Ishikawa (cell line): Measurements from ENCODE around the gene KRTAP9-1.
A peak's percentile ranks its signal among the peaks of the same experiment; 100 is the strongest.

Source experiments
- CEBPB ChIP-seq: IDR thresholded peaks from 2 replicates; pipeline ENCODE4 v1.6.1; 2012
- CREB1 ChIP-seq: IDR thresholded peaks from 2 replicates; pipeline ENCODE4 v1.6.1; 2012; ENCODE audit warnings: low read depth
- EGR1 ChIP-seq: IDR thresholded peaks from 2 replicates; pipeline ENCODE4 v1.6.1; 2012
- EP300 ChIP-seq: IDR thresholded peaks from 2 replicates; pipeline ENCODE4 v1.6.1; 2012; ENCODE audit warnings: borderline replicate concordance
- FOXM1 ChIP-seq: IDR thresholded peaks from 2 replicates; pipeline ENCODE4 v1.6.1; 2012; ENCODE audit warnings: low read depth, borderline replicate concordance
- MAX ChIP-seq: IDR thresholded peaks from 2 replicates; pipeline ENCODE4 v1.6.1; 2012
- NFIC ChIP-seq: IDR thresholded peaks from 2 replicates; pipeline ENCODE4 v1.6.1; 2012
- RAD21 ChIP-seq: IDR thresholded peaks from 2 replicates; pipeline ENCODE4 v1.6.1; 2012; ENCODE audit warnings: low read depth
- TAF1 ChIP-seq: IDR thresholded peaks from 2 replicates; pipeline ENCODE4 v1.6.1; 2012; ENCODE audit warnings: low read depth, mild to moderate bottlenecking
- TCF12 ChIP-seq: IDR thresholded peaks from 2 replicates; pipeline ENCODE4 v1.6.1; 2012; ENCODE audit warnings: low read depth
- TEAD4 ChIP-seq: IDR thresholded peaks from 2 replicates; pipeline ENCODE4 v1.6.1; 2012
- USF1 ChIP-seq: IDR thresholded peaks from 2 replicates; pipeline ENCODE4 v1.6.1; 2012
- YY1 ChIP-seq: IDR thresholded peaks from 2 replicates; pipeline ENCODE4 v1.6.1; 2012; ENCODE audit warnings: low read depth
- ZBTB7A ChIP-seq: IDR thresholded peaks from 2 replicates; pipeline ENCODE4 v1.6.1; 2012; ENCODE audit warnings: low read depth
- TF ChIP-seq, protein P1 (sequence below): IDR thresholded peaks from 2 replicates; pipeline ENCODE4 v1.6.1; 2012; ENCODE audit warnings: low read depth, mild to moderate bottlenecking

The KRTAP9-1 gene

DNA sequence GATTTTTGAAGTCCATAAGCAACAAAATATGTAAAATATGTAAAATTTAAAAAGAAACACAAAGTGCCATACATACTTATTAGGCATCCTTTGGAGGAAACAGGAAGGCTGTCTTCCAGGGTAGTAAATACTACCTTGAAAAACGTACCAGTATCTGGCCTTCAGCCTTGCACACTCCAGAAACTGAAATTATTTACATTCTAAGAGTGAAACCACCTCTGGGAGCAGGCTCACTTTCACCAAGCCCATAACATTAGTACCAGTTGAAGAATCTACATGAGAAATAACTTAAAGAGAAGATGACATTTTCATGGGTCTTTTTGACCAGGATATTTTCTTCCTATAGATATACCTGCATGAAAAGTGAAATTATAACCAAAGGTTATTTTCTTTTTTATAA is 6.4 kb downstream of the KRTAP9-1 start:
- TF ChIP-seq TEAD4: no peak
- no peak for TF ChIP-seq EP300
- no peak for TF ChIP-seq ZBTB7A

DNA sequence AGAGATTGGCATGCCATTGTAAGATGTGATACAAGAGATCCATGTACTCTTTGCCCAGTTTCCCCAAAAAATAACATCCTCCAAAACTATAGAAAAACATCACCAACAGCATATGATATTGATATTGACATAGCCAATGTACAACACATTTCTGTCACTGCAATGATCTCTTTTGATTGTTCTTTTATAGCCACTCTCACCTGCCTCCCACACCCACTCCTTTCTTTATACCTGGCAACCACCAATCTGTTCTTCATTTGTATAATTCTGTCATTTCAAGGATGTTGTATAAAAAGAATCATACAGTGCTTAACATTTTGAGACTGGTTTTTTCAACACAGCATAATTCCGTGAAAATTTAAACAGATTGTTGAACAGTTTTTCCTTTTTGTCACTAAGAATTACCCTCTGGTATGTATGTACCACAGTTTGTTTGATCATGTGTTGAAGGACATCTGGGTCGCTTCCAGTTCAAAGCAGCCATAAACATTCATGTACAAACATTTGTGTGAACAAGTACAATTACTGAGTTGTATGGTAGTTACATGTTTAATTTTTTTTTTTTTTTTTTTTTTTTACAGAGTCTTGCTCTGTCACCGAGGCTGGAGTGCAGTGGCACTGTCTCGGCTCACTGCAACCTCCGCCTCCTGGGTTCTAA is 9.9 kb downstream of the KRTAP9-1 start:
- TF ChIP-seq TAF1 (no peak), EGR1 (no peak), NFIC (no peak)
- TF ChIP-seq, protein P1, sequence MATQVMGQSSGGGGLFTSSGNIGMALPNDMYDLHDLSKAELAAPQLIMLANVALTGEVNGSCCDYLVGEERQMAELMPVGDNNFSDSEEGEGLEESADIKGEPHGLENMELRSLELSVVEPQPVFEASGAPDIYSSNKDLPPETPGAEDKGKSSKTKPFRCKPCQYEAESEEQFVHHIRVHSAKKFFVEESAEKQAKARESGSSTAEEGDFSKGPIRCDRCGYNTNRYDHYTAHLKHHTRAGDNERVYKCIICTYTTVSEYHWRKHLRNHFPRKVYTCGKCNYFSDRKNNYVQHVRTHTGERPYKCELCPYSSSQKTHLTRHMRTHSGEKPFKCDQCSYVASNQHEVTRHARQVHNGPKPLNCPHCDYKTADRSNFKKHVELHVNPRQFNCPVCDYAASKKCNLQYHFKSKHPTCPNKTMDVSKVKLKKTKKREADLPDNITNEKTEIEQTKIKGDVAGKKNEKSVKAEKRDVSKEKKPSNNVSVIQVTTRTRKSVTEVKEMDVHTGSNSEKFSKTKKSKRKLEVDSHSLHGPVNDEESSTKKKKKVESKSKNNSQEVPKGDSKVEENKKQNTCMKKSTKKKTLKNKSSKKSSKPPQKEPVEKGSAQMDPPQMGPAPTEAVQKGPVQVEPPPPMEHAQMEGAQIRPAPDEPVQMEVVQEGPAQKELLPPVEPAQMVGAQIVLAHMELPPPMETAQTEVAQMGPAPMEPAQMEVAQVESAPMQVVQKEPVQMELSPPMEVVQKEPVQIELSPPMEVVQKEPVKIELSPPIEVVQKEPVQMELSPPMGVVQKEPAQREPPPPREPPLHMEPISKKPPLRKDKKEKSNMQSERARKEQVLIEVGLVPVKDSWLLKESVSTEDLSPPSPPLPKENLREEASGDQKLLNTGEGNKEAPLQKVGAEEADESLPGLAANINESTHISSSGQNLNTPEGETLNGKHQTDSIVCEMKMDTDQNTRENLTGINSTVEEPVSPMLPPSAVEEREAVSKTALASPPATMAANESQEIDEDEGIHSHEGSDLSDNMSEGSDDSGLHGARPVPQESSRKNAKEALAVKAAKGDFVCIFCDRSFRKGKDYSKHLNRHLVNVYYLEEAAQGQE: no peak

- TF ChIP-seq YY1 (no peak), ZBTB7A (no peak), TEAD4 (no peak), TCF12 (no peak), USF1 (no peak), CREB1 (no peak), NFIC (no peak), CEBPB (no peak)
- TF ChIP-seq, protein P1: no peak
These were observed 22.3 kb downstream of the KRTAP9-1 start for GRCh38 chr17:41211845-41212466.

- no peak for TF ChIP-seq FOXM1
- no peak for TF ChIP-seq EGR1
- TF ChIP-seq MAX: no peak
- TF ChIP-seq EP300: no peak
- TF ChIP-seq TCF12: peak; percentile 84
These were observed 23.0 kb downstream of the KRTAP9-1 start for GRCh38 chr17:41212524-41213169.

DNA sequence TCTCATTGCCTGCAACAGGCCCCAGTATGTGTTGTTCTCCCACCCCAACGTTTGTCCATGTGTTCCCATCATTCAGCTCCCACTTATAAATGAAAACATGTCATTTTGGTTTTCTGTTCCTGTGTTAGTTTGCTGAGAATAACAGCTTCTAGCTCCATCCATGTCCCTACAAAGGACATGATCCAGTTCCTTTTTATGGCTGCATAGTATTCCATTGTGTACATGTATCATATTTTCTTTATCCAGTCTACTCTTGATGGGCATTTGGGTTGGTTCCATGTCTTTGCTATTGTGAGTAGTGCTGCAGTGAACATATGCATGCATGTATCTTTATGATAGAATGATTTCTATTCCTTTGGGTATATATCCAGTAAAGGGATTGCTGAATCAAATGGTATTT is 26.0 kb downstream of the KRTAP9-1 start:
- TF ChIP-seq CEBPB (no peak), USF1 (no peak), TCF12 (no peak), RAD21 (no peak), TEAD4 (no peak), CREB1 (no peak), MAX (no peak), ZBTB7A (no peak)
- TF ChIP-seq, protein P1: no peak
